Lower leg skin (tissue), 4 donors: Measurements from ENCODE around the gene FURIN. TPM values are rescaled to one million over a fixed set of nuclear protein-coding genes. Genes with fewer than 3 reads are reported as not detected.

ENCODE experiments used
- DNase-seq, 2 donors: peaks; one replicate each; pipeline ENCODE4 v3.0.0-alpha.2; 2019; ENCODE audit warnings: low spot score in 2 of 2
- H3K4me3 ChIP-seq: fragments of 200-600 bp; sonication (generic); 2 replicates; pipeline ENCODE4 v1.5.1; 2017; ENCODE audit warnings: mild to moderate bottlenecking, low read depth; ENCODE audit not compliant: poor library complexity, severe bottlenecking
- CTCF ChIP-seq, 3 donors: fragments of 450-650 bp; IDR thresholded peaks; one replicate each; pipeline ENCODE4 v1.5.1; 2016; ENCODE audit warnings: antibody characterized with exemption in 3 of 3, mild to moderate bottlenecking in 3 of 3, moderate library complexity in 2 of 3
- POLR2A ChIP-seq, 2 donors: fragments of 450-650 bp; IDR thresholded peaks; one replicate each; pipeline ENCODE4 v1.6.1; 2016 to 2017; ENCODE audit warnings: antibody characterized with exemption in 2 of 2, mild to moderate bottlenecking in 1 of 2, moderate library complexity in 1 of 2
- WGBS, 2 donors: methylation state at CpG; one replicate each; pipeline ENCODE4 v1.1.5; 2018; 5-methylcytosine and 5-hydroxymethylcytosine counted together
- intact Hi-C: fragments of 100-400 bp; cut with DNase I; formaldehyde crosslinking; loops from one replicate; pipeline ENCODE4 v1.15.0; 2023; ENCODE audit warnings: low total_unique reads
- total RNA-seq, 4 donors: library from RNA; depleted of rRNA; stranded (reverse); fragments of >200 nt; gene quantifications; one replicate each; pipeline ENCODE4 v1.1.0, GENCODE V29; 2016

FURIN gene
- total RNA-seq, 4 donors from 2014 or later: 114 to 163 (median 149) TPM

DNA sequence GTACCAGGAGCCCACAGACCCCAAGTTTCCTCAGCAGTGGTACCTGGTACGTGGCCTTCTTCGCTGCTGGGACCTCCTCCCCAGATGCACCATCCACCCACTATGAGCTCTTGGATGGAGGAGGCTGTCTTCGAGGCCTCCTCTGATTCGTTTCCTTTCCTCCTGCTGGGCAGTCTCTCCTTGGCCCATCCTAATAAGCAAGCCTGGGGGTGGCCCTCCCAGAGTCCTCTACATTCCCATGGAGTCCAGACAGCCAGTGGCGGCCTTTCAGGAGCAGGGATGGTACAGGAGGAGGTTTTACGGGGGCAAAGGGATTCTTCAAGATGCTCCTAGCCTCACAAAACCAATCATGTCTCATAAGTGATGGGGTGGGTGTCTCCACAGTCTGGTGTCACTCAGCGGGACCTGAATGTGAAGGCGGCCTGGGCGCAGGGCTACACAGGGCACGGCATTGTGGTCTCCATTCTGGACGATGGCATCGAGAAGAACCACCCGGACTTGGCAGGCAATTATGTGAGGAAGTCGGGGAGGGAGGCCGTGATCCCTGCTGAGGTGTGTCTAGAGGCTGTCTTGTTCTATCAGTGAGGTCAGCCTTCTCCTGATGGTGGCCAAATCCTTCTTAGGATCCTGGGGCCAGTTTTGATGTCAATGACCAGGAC lies 8.3 kb downstream of the FURIN start:
- TF ChIP-seq CTCF (IDR thresholded peaks at IDR 0.05) (no peak), POLR2A (IDR thresholded peaks at IDR 0.05) (no peak)
- WGBS, 2 donors: 90 to 93% methylated on average over 15 of the region's 15 CpGs
- intact Hi-C loops: no loop called here
- H3K4me3 ChIP-seq: no peak overlapping the region
- no peak for DNase-seq

- WGBS, 2 donors: 87 to 91% methylated on average over 14 of the region's 14 CpGs
- intact Hi-C loops: no loop called here
- DNase-seq: no peak
- no peak overlapping the region for H3K4me3 ChIP-seq
- TF ChIP-seq CTCF (IDR thresholded peaks at IDR 0.05): no peak
- no peak for TF ChIP-seq POLR2A (IDR thresholded peaks at IDR 0.05)
Observed at GRCh38 chr15:90877315-90877714, 8.9 kb downstream of the FURIN start.

DNA sequence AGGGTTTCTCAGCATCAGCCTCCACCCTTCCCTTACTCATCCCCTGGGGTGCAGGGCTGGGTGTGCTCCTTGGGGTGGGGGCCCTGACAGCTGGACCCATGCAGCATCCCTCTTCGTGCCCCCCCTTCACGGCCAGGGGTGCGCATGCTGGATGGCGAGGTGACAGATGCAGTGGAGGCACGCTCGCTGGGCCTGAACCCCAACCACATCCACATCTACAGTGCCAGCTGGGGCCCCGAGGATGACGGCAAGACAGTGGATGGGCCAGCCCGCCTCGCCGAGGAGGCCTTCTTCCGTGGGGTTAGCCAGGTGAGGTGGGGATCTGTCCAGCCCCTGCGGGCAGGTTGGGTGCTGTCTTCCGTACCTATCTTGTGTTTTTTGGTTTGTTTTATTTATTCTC lies 9.6 kb downstream of the FURIN start:
- H3K4me3 ChIP-seq: no peak overlapping the region
- 95% methylated on average over 14 of the region's 14 CpGs for WGBS, 2 donors
- intact Hi-C loops: no loop called here
- TF ChIP-seq POLR2A (IDR thresholded peaks at IDR 0.05): no peak
- TF ChIP-seq CTCF (IDR thresholded peaks at IDR 0.05): no peak
- no peak for DNase-seq

DNA sequence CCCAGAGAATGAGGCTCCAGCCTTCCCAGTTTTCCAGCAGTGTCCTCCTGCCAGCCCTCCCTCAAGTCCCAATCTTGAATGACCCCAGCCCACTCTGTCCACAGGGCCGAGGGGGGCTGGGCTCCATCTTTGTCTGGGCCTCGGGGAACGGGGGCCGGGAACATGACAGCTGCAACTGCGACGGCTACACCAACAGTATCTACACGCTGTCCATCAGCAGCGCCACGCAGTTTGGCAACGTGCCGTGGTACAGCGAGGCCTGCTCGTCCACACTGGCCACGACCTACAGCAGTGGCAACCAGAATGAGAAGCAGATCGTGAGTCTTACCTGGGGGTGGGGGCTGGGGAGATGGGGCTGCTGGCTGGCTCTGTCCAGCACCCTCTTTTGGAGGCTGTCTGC lies 10.3 kb downstream of the FURIN start:
- H3K4me3 ChIP-seq: no peak overlapping the region
- peak in 1 of 2 donors; percentile 84 for DNase-seq
- intact Hi-C loops: no loop called here
- no peak for TF ChIP-seq CTCF (IDR thresholded peaks at IDR 0.05)
- TF ChIP-seq POLR2A (IDR thresholded peaks at IDR 0.05): no peak
- 90% methylated on average over 14 to 15 of the region's 15 CpGs for WGBS, 2 donors

DNA sequence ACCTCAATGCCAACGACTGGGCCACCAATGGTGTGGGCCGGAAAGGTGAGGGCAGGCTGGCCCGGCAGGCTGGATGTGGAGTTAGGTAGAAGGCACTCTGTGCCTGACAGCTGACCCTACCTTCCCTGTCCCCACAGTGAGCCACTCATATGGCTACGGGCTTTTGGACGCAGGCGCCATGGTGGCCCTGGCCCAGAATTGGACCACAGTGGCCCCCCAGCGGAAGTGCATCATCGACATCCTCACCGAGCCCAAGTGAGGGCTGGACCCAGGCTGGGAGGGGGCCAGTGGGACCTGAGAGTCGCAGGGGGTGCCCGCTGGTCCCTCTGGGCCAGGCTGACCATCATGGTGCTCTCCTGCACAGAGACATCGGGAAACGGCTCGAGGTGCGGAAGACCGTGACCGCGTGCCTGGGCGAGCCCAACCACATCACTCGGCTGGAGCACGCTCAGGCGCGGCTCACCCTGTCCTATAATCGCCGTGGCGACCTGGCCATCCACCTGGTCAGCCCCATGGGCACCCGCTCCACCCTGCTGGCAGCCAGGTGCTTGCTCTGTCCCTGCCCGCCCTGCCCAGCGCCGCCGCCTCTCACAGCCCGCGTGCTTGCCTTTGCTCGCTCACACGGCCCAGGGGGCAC lies 11.5 kb downstream of the FURIN start:
- DNase-seq: no peak

More for the DNA sequence above, 11.5 kb downstream of the FURIN start:
- WGBS, 2 donors: 90 to 91% methylated on average over 29 to 31 of the region's 35 CpGs
- intact Hi-C loops: loop anchor here (5.0 kb wide), 1 partner anchor 1878 kb away; no protein-coding TSS in a partner anchor
- H3K4me3 ChIP-seq: no peak overlapping the region
- no peak for TF ChIP-seq POLR2A (IDR thresholded peaks at IDR 0.05)
- TF ChIP-seq CTCF (IDR thresholded peaks at IDR 0.05): no peak
